NCI-H2107 (cell line): ENCODE results near the gene COL9A3.

ENCODE experiments used
- DNase-seq: peaks from one replicate; lab custom pipeline; 2025; lab: John Stamatoyannopoulos, UW

COL9A3 gene

GRCh38 chr20:62816884-62817873 lies at the start of gene COL9A3:
Gene COL9A3, plus strand, starts transcription at chr20:62817050. Its CDS starts 15 bp downstream, at chr20:62817065.
- DNase-seq, result no peak

GRCh38 chr20:62768234-62768546 lies 48.7 kb upstream of the COL9A3 start:
- no peak for DNase-seq

- no peak for DNase-seq
These were observed 48.1 kb upstream of the COL9A3 start for GRCh38 chr20:62768551-62769287.

- DNase-seq, result no peak
These were observed 47.3 kb upstream of the COL9A3 start for GRCh38 chr20:62769346-62770071.

DNA sequence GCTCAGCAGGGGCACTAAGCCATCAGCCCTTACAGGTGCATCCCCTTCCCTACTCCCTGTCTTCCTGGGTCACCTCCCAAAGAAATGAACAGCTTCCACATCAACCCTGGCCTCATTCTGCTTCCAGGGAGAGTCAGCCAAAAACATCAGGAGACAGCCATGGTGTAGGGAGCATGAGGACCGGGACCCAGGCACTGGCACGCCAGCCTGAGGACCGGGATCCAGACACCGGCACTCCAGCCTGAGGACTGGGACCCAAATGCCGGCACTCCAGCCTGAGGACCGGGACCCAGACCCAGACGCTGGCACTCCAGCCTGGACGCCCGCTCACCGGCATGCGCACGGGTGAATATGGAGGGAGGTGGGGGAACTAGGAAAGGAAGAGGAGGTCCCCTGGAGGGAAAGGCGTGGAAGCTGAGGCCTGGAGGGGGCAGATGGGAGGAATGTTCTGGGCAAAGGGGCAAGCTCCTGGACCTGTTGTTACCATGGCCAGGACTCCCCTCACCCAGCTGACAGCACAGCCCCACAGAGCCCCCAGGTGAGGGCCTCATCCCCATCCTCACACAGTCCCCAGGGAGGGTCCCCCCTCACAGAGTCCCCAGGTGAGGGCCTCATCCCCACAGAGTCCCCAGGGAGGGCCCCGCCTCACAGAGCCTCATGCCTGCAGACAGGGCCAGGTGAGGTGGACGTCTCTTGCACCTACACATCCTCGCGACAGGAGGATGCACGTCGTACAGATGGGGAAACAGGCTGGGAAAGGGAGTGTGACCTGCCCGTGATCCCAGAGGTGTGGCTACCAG lies 46.5 kb upstream of the COL9A3 start:
- no peak for DNase-seq

- no peak for DNase-seq
These were observed 45.9 kb upstream of the COL9A3 start for GRCh38 chr20:62770916-62771315.

DNA sequence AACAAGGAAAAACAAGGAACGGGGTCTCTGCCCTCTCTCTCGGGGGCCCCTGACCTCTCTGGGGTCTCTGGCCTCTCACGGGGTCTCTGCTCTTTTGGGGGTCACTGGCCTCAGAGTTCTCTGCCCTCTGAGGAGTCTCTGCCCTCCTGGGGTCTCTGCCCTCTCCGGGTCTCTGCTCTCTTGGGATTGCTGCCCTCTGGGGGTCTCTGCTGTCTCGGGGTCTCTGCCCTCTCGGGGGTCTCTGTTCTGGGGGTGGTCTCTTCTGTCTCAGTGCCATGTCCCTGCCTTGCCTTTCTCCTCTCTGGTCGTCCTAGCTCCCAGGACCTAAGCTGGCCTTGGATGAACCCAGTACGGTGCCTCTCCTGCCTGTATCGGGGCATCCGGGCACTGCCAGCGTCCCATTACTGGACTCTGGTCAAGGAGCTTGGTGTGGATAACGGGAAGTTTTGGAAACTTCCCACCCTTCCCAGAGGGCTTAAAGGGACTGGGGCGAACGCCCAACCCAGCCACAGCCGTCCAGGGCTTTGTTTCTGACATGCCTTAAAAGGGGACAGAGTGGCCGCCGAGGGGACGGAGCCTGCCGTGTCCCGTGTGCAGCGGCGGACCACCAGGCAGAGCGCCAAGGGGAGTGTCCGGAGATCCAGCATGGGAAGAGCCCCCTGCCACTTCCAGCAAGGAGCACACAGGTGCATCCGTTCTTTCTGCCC lies 45.3 kb upstream of the COL9A3 start:
- no peak for DNase-seq

DNA sequence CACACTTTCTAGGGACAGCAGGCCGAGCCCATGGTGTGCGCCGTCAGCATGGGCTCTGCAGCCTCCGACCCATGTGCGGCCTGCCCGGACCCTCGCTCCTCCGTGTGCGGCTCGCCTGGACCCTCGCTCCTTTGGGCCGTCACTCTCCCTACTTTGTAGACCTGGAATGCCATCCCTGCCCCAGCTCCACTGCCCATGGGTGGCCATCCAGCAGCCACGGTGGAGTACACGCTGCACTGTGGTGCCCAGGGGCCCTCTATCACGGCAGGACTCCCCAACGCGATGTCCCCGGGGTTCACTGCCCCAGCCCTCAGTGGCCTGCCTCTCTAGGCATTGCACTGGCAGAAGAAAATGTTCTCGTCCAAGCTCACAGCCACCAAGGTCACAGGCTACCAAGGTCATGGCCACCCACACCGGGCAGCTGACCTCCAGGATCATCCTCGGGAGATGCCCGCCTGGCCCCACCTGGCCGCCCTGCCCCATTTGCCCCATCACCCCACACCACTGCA lies 44.7 kb upstream of the COL9A3 start:
- DNase-seq, result no peak

GRCh38 chr20:62772619-62772989 lies 44.2 kb upstream of the COL9A3 start:
- DNase-seq, result no peak

DNA sequence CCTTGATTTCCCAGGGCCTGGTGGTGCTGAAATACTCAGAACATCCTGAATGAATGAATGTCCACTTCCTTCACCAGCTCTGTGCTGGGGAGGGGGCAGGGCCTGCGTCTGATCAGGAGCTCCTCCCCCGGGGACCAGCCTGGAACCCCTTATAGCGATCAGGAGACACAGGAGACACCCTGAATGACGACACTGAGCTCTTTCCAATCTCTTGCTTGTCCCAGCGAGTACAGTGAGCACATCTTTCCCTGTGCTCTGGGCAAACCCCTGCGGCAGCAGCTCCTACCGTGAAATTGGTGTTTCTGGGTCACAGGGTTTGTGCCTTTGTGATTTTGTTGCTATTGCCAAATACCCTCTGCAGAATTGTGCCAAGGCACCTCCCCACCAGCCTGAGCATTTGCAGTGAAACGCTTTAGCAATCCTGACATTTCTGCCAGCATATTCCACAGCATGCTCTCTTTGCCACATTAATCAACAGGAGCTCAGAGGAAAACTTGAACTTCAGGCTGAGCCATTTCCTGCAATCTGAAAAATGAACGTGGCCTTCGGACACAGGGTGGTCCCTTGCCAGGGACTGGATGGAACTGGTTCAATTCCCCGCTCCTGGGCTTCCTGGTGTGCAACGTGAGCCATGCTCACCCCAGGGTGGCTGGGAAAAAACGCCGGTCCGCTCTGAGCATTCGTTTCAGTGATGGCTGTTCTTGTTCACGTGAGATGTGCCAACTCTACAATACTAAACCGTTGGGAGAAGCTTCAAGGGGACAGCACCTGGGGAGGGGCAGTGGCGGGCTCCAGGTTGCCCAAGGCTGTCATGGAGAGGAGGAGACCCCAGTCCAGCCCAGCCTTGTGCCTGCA lies 43.6 kb upstream of the COL9A3 start:
- no peak for DNase-seq

DNA sequence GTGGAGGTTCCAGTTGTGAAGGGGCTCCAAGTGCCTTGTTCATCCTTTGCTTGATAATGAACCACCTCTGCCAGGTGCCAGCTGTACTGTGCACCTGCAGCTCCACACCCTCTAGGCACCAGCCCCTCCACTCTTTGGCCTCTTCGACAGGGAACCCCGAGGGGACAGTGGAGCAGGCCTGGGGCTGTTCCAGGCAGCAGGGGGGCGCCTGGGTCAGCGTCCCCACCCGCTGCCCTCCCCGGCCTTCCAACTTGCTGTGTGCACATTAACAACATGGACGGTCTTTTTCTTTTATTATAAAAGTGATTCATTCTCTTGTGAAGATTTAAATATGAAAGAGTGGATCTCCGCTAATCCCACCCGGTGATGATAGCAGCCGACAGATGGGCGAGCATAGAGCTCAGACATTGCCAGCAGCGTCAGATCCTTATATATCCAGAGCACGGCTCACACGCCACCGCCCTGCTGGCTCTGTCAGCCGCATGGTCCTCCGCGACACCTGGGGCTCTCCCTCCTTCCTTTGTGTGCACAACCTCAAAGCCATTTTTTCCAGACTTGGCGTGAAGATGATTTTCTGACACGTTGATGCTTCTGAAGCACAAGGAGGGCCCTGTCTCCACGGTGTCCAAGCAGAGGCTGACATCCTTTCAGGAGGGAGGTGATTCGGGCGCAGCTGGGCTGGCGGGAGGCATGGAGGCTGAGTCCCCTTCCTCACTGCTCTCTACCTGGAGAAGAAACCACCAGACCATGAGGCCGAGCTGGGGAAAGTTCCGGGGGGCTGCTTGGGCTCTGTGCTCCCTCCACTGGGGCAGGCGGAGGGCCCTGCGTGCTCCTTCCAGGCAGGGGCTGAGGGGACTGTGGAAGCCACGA lies 42.8 kb upstream of the COL9A3 start:
- DNase-seq, result no peak

- DNase-seq, result no peak
These were observed 42.1 kb upstream of the COL9A3 start for GRCh38 chr20:62774762-62775161.

DNA sequence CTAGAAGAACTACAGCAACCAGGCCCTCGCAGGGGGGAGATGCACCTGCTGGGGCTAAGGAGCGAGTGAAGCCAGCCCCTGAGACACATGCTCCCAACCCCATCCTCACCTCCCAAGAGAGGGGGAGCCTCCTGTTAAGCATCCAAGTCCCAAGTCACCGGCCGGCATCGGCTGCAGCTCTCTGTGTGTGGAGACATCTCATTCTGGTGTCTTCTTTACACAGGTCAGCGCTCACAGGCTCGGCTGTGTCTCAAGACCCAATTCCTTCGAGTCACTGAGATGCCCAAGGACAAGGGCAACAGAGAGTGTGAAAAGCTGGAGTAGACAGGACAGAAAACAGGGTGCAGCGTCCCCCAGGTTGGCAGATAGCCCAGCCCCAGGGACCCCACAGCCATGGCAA lies 41.6 kb upstream of the COL9A3 start:
- no peak for DNase-seq

DNA sequence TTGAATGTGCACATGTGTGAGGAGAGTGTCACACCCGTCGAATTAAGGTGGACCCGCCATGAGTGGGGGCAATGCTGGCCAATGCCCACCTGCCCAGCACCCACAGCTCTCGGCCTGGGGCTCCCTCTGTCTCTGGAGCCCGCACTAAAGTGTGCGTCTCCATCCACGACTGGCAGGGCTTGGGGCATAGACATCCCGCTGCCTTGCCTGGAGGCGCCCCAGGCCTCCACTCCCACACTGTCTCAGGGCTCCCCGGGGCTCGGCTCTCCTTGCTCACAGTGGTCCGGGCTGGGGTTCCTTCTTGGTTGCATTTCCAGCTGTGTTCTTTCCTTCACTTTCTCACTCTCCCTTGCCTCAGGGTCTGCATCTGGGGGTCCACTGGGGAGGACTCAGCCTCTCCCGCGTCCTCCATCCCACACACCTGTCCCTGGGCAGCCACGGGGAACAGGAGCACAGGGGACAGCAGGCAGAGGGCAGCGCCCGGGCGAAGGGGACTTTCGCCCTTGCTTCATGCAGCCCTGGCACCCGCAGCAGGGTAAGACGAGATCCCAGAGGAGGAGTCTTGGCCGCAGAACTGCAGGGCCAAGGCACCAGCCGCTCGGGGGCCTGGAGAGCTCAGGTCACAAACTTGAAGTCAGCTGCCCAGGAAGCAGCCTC lies 40.7 kb upstream of the COL9A3 start:
- no peak for DNase-seq

GRCh38 chr20:62776692-62777527 lies 39.9 kb upstream of the COL9A3 start:
- no peak for DNase-seq

GRCh38 chr20:62777528-62777830 lies 39.4 kb upstream of the COL9A3 start:
- no peak for DNase-seq

DNA sequence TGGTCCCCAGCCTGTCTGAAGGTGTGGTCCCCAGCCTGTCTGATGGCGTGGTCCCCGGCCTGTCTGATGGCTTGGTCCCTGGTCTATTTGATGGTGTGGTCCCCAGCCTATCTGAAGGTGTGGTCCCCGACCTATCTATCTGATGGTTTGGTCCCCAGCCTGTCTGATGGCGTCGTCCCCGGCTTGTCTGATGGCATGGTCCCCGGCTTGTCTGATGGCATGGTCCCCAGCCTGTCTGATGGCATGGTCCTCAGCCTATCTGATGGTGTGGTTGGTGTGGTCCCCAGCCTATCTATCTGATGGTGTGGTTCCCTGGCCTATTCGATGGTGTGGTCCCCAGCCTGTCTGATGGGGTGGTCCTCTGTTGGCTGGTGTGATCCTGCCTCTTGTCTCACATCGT lies 38.8 kb upstream of the COL9A3 start:
- no peak for DNase-seq
